K562 (cell line): ENCODE data around the gene GFI1B. TPM values are rescaled to one million over a fixed set of nuclear protein-coding genes. Genes with fewer than 3 reads are reported as not detected.

Source experiments
- BRCA1 ChIP-seq, 2 experiments: fragments of 450-650 bp in 1 of 2; sonication (generic) in 1 of 2; formaldehyde crosslinking in 1 of 2; IDR thresholded peaks; 2 replicates each; pipeline versions ENCODE4 v1.5.0 to v1.6.1; 2017 to 2020; ENCODE audit warnings: mild to moderate bottlenecking in 1 of 2, missing genetic modification reagents in 1 of 2
- CBX2 ChIP-seq: fragments of 200-600 bp; sonication (generic); IDR thresholded peaks from one replicate; pipeline ENCODE4 v1.6.1; 2012; ENCODE audit warnings: mild to moderate bottlenecking, low read length, inconsistent platforms; ENCODE audit not compliant: insufficient read depth, poor library complexity, severe bottlenecking
- CHD1 ChIP-seq: fragments of 200-600 bp; sonication (generic); IDR thresholded peaks from one replicate; pipeline ENCODE4 v1.6.1; 2012; ENCODE audit warnings: mild to moderate bottlenecking, moderate library complexity, low read length, inconsistent platforms
- DDX20 ChIP-seq: fragments of 450-650 bp; IDR thresholded peaks from 2 replicates; pipeline ENCODE4 v1.6.1; 2016; ENCODE audit warnings: missing genetic modification characterization, low read depth, mild to moderate bottlenecking, missing compliant biosample characterization, moderate library complexity
- FOXJ2 ChIP-seq: fragments of 200-800 bp; sonication (Bioruptor generic); IDR thresholded peaks from 2 replicates; pipeline ENCODE4 v1.6.1; 2016; ENCODE audit warnings: missing genetic modification characterization, missing compliant biosample characterization
- HMG20A ChIP-seq: fragments of 450-650 bp; formaldehyde crosslinking; conservative IDR thresholded peaks from 2 replicates; pipeline ENCODE4 v1.4.0; 2020; ENCODE audit warnings: mild to moderate bottlenecking, mixed read lengths
- IRF2 ChIP-seq: sonication (generic); formaldehyde crosslinking; IDR thresholded peaks from 2 replicates; pipeline ENCODE4 v1.8.1; 2022; ENCODE audit warnings: mild to moderate bottlenecking, missing genetic modification reagents
- NCOA4 ChIP-seq: fragments of 450-650 bp; IDR thresholded peaks from 2 replicates; pipeline ENCODE4 v1.6.1; 2018; ENCODE audit warnings: mild to moderate bottlenecking; ENCODE audit not compliant: partially characterized antibody
- NFXL1 ChIP-seq: fragments of 450-650 bp; formaldehyde crosslinking; IDR thresholded peaks from 2 replicates; pipeline ENCODE4 v1.4.0; 2021; ENCODE audit warnings: mild to moderate bottlenecking
- NONO ChIP-seq, 2 experiments: fragments of 200-400 bp in 1 of 2; fragments of 450-650 bp in 1 of 2; formaldehyde crosslinking in 1 of 2; IDR thresholded peaks; 2 replicates each; pipeline ENCODE4 v1.6.1; 2017; ENCODE audit warnings: low read depth in 2 of 2, mild to moderate bottlenecking in 2 of 2, moderate library complexity in 2 of 2, low read length in 1 of 2
- PRMT5 ChIP-seq: sonication (generic); formaldehyde crosslinking; IDR thresholded peaks from 2 replicates; pipeline ENCODE4 v1.5.0; 2020; ENCODE audit warnings: missing genetic modification reagents
- PRPF4 ChIP-seq: fragments of 200-400 bp; formaldehyde crosslinking; IDR thresholded peaks from one replicate; pipeline ENCODE4 v1.6.1; 2017; ENCODE audit warnings: low read length, low read depth, mild to moderate bottlenecking; ENCODE audit not compliant: insufficient read depth, poor library complexity, severe bottlenecking
- RHOXF2B ChIP-seq: fragments of 250-450 bp; sonication (Bioruptor Pico); conservative IDR thresholded peaks from 2 replicates; pipeline ENCODE4 v1.5.1; 2021
- SMARCA4 ChIP-seq: fragments of 450-650 bp; IDR thresholded peaks from 2 replicates; pipeline ENCODE4 v1.6.1; 2016
- TOE1 ChIP-seq, 2 experiments: fragments of 450-650 bp in 1 of 2; sonication (generic) in 1 of 2; formaldehyde crosslinking in 1 of 2; IDR thresholded peaks; 2 replicates each; pipeline versions ENCODE4 v1.7.1 to v1.8.0; 2016 to 2022; ENCODE audit warnings: borderline replicate concordance in 2 of 2, mild to moderate bottlenecking in 2 of 2, antibody characterized with exemption in 1 of 2, inconsistent platforms in 1 of 2, low read depth in 1 of 2, missing genetic modification reagents in 1 of 2, moderate library complexity in 1 of 2
- ZFX ChIP-seq: sonication (generic); formaldehyde crosslinking; IDR thresholded peaks from 2 replicates; pipeline ENCODE4 v1.8.0; 2022; ENCODE audit warnings: mild to moderate bottlenecking, missing genetic modification reagents, moderate library complexity
- ZNF133 ChIP-seq: fragments of 250-450 bp; sonication (Bioruptor Pico); IDR thresholded peaks from 2 replicates; pipeline ENCODE4 v1.4.0; 2020; ENCODE audit warnings: mild to moderate bottlenecking
- ZNF263 ChIP-seq: sonication (generic); formaldehyde crosslinking; IDR thresholded peaks from 2 replicates; pipeline ENCODE4 v1.8.0; 2022; ENCODE audit warnings: mild to moderate bottlenecking, missing genetic modification reagents, borderline replicate concordance
- ZNF668 ChIP-seq: fragments of 250-450 bp; sonication (Bioruptor Pico); IDR thresholded peaks from 2 replicates; pipeline ENCODE4 v1.8.0; 2022; ENCODE audit warnings: mild to moderate bottlenecking, inconsistent platforms
- polyA plus RNA-seq, 8 experiments: library from polyadenylated mRNA; depleted of rRNA in 4 of 8; stranded (reverse) in 5 of 8; unstranded in 3 of 8; fragments of >200 nt; fragmentation: Nextera tagmentation in 2 of 8; fragmentation: Illumina TruSeq in 1 of 8; extraction: Ambion mirVana in 2 of 8; extraction: Trizol in 1 of 8; gene quantifications; 2 replicates each; pipeline versions ENCODE4 v1.2.1 to v1.2.3, GENCODE V29; 2011 to 2014; ENCODE audit warnings: inconsistent platforms in 1 of 8, missing spikeins in 1 of 8
- total RNA-seq, 7 experiments: library from RNA; depleted of rRNA in 6 of 7; stranded (reverse); fragments of >200 nt in 6 of 7; fragmentation: Illumina TruSeq in 2 of 7; extraction: Trizol in 2 of 7; gene quantifications; 2 replicates each; pipeline versions ENCODE4 v1.2.1 to v1.2.3, GENCODE V29; 2011 to 2021; ENCODE audit warnings: low replicate concordance in 1 of 7
- TF ChIP-seq, protein P1 (sequence below): fragments of 450-650 bp; formaldehyde crosslinking; IDR thresholded peaks from 2 replicates; pipeline ENCODE4 v1.4.0; 2022; ENCODE audit warnings: missing genetic modification characterization
- TF ChIP-seq, protein P2 (sequence below): fragments of 450-650 bp; formaldehyde crosslinking; IDR thresholded peaks from 2 replicates; pipeline ENCODE4 v1.4.0; 2020; ENCODE audit warnings: mild to moderate bottlenecking, mixed read lengths
- TF ChIP-seq, protein P3 (sequence below): fragments of 250-450 bp; sonication (Bioruptor Pico); IDR thresholded peaks from 2 replicates; pipeline ENCODE4 v1.8.0; 2021; ENCODE audit warnings: moderate library complexity, mild to moderate bottlenecking, inconsistent platforms

Gene GFI1B
- total and polyA plus RNA-seq, 9 of the 15 experiments (the other 6 are each of a cell fraction or from before 2014, with no cell fraction given): 8.0 to 75.7 (median 34.5) TPM

DNA sequence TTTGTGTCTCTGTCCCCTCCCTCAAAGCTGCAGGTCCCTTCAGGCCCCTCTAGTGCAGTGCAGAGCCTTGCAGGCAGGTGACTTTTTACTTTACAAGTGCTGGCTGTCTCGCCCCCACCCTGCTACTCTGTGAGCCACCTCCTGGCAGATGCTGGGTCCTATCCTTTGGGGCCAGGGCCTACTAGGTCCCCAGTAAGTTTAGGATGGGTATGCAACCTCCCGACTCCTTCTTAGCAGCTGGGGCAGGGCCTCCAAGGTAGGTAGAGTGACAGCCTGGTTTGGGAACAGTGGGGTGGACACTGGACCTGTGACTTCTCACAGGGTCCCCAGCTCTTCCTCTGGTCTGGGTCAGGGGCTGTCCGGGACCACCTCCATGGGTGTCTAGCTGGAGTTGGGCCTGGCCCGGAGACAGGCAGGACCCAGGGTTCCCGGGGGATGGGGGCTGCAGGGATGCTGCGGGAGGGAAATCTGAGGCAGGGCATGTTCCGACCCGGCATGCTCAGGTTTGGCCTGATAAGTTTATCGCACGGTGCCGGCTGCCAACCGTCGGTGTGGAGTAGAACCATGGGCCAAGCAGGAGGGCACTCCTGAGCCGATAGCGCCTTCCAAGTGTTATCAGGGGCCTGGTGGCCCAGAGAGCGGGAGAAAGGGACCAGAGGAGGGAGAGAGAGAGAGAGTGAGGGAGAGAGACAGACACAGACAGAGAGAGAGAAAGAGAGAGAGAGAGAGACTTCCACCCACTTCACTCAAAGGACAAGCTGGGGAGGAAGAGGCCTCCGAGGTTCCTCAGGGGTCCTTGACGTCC lies 20.5 kb downstream of the GFI1B start (continued):
- TF ChIP-seq NFXL1 (CRISPR knock-in tag) (no peak), PRPF4 (no peak), RHOXF2B (no peak), NONO (IDR thresholded peaks at IDR 0.05; ENCODE audit: low read depth in 2 of 2, low read length in 1 of 2) (no peak), ZFX (CRISPR knock-in tag) (peak; percentile 57), ZNF133 (CRISPR knock-in tag) (no peak), IRF2 (CRISPR knock-in tag) (no peak), HMG20A (CRISPR knock-in tag) (no peak), ZNF263 (CRISPR knock-in tag) (no peak), BRCA1 (IDR thresholded peaks at IDR 0.05) (no peak), BRCA1 (CRISPR knock-in tag; IDR thresholded peaks at IDR 0.05) (no peak), SMARCA4 (peak; percentile 90), CHD1 (no peak), NCOA4 (no peak), FOXJ2 (tag) (no peak), DDX20 (tag) (no peak), TOE1 (IDR thresholded peaks at IDR 0.05; ENCODE audit: borderline replicate concordance) (peak; percentile 41; the same call in 1 of the 2 replicates), TOE1 (CRISPR knock-in tag; IDR thresholded peaks at IDR 0.05; ENCODE audit: borderline replicate concordance, low read depth) (no peak), ZNF668 (CRISPR knock-in tag) (peak; percentile 88; the same call in 1 of the 2 replicates), PRMT5 (CRISPR knock-in tag) (no peak), CBX2 (no peak)
- TF ChIP-seq, protein P1, sequence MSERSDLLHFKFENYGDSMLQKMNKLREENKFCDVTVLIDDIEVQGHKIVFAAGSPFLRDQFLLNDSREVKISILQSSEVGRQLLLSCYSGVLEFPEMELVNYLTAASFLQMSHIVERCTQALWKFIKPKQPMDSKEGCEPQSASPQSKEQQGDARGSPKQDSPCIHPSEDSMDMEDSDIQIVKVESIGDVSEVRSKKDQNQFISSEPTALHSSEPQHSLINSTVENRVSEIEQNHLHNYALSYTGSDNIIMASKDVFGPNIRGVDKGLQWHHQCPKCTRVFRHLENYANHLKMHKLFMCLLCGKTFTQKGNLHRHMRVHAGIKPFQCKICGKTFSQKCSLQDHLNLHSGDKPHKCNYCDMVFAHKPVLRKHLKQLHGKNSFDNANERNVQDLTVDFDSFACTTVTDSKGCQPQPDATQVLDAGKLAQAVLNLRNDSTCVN (CRISPR knock-in tag): no peak
- TF ChIP-seq, protein P2, sequence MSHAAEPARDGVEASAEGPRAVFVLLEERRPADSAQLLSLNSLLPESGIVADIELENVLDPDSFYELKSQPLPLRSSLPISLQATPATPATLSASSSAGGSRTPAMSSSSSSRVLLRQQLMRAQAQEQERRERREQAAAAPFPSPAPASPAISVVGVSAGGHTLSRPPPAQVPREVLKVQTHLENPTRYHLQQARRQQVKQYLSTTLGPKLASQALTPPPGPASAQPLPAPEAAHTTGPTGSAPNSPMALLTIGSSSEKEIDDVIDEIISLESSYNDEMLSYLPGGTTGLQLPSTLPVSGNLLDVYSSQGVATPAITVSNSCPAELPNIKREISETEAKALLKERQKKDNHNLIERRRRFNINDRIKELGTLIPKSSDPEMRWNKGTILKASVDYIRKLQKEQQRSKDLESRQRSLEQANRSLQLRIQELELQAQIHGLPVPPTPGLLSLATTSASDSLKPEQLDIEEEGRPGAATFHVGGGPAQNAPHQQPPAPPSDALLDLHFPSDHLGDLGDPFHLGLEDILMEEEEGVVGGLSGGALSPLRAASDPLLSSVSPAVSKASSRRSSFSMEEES (CRISPR knock-in tag): no peak
- TF ChIP-seq, protein P3, sequence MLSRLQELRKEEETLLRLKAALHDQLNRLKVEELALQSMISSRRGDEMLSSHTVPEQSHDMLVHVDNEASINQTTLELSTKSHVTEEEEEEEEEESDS (CRISPR knock-in tag): no peak
